Effector memory CD8-positive, alpha-beta T cell (primary cell): ENCODE results near the gene RAB11FIP3.

Experiments used
- ATAC-seq: fragments of 150-1000 bp; cut with Tn5 transposase; replicated peaks from 2 replicates; pipeline ENCODE4 v1.10.0; 2021; ENCODE audit warnings: mild to moderate bottlenecking, moderate library complexity
- DNase-seq, 3 experiments: peaks; one replicate each; pipeline ENCODE4 v3.0.0; 2021
- H3K27ac Mint-ChIP-seq, 2 donors: one replicate each; pipeline ENCODE4 v1.8.0; 2022; ENCODE audit warnings: mild to moderate bottlenecking in 2 of 2, mixed read lengths in 2 of 2, moderate library complexity in 2 of 2
- H3K27me3 Mint-ChIP-seq, 2 donors: one replicate each; pipeline ENCODE4 v1.8.0; 2022; ENCODE audit warnings: mixed read lengths in 2 of 2
- H3K36me3 Mint-ChIP-seq: one replicate; pipeline ENCODE4 v1.8.0; 2022; ENCODE audit warnings: mild to moderate bottlenecking, moderate library complexity, mixed read lengths; ENCODE audit not compliant: insufficient read depth
- H3K4me1 Mint-ChIP-seq, 2 donors: one replicate each; pipeline ENCODE4 v1.8.0; 2022; ENCODE audit warnings: low read depth in 2 of 2, mixed read lengths in 2 of 2
- H3K4me3 Mint-ChIP-seq, 2 donors: one replicate each; pipeline ENCODE4 v1.8.0; 2022; ENCODE audit warnings: mild to moderate bottlenecking in 2 of 2, mixed read lengths in 2 of 2, moderate library complexity in 2 of 2
- H3K9me3 Mint-ChIP-seq, 2 donors: one replicate each; pipeline ENCODE4 v1.8.0; 2022; ENCODE audit warnings: mixed read lengths in 2 of 2

The RAB11FIP3 gene

DNA sequence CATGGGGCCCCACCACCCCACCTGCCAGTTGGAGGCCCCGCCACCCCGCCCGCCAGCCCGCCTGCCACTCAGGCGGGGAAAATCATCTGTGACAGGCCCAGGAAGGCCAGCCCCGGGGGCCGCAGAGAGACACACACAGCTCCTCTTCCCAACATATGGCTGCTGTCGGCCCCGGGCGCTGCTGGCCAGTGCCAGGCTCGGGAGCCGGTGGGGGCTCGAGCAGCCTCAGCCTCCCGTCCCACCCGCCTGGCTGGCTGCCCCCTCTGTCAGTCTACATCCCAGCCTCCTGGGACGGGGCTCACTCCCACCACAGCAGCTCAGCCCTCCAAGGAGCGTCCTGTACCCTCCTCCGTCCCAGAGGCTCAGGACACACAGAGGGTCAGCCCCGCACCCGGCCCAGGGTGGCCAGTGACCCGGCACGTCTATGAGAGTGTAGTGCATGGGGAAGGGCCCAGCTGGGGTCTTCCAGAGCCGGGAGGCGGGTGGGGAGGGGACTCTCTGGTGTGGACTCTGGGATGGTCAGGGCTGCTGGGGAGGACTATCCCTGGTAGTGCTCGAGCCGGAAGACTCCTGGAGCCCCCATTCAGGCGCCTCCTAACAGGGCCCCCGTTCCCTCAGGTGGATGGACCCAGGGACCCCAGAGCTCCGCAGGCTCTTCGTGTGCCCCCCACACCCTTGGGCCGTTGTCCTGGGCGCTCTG is 131.2 kb downstream of the RAB11FIP3 start:
- Mint-ChIP-seq H3K27me3 (peaks cover 5 to 26% of the 10 kb centered on the region in 2 donors), H3K9me3 (no peaks in the 10 kb centered on the region), H3K4me3 (no peak overlapping the region), H3K27ac (no peak overlapping the region), H3K36me3 (peaks cover 3% of the 10 kb centered on the region), H3K4me1 (peaks cover 0 to 5% of the 10 kb centered on the region in 2 donors)
- DNase-seq: no peak
- ATAC-seq: no peak

DNA sequence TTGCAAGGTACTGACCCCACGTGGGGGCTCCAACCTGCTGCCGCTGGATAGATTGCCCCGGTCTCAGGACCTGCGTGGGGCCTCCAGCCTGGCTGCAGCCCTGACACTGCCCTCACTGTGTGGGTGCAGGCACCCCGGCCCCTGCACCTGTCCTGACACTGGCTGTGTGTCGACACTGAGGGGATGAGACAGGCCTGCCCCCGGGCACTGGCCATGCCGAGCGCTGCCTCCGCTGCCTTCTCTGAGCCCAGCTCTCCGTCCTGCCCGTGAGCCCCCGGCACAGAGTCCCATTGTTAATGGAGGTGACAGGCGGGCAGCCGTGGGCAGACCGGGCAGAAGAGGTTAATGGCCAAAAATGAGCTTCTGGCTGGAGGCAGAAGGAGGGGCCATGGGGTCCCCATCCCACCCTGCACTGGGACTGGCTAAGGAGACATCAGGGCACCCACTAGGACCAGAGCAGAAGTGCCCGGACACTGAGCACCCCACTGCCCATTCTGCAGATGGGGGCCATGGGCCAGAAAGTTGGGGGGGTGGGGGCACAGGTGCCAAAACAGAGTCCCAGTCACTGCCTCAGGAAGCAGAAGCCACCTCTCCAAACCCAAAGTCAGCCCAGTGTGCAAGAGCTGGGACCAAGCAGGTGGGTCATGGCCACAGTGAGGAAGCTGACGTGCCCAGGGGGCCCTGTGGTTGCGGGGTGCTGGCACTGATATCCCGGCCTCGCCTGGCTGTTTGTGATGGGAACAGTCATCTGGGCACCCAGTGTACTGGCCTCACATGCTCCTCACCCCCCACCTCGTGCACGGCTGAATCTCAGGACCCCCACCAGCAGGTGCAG is 132.2 kb downstream of the RAB11FIP3 start:
- H3K27me3 Mint-ChIP-seq: peaks cover 5 to 26% of the 10 kb centered on the region in 2 donors
- H3K9me3 Mint-ChIP-seq: no peaks in the 10 kb centered on the region
- H3K27ac Mint-ChIP-seq: no peak overlapping the region
- no peak overlapping the region for H3K4me3 Mint-ChIP-seq
- no peak for ATAC-seq
- no peak for DNase-seq
- H3K4me1 Mint-ChIP-seq: peaks cover 0 to 5% of the 10 kb centered on the region in 2 donors
- peaks cover 3% of the 10 kb centered on the region for H3K36me3 Mint-ChIP-seq

DNA sequence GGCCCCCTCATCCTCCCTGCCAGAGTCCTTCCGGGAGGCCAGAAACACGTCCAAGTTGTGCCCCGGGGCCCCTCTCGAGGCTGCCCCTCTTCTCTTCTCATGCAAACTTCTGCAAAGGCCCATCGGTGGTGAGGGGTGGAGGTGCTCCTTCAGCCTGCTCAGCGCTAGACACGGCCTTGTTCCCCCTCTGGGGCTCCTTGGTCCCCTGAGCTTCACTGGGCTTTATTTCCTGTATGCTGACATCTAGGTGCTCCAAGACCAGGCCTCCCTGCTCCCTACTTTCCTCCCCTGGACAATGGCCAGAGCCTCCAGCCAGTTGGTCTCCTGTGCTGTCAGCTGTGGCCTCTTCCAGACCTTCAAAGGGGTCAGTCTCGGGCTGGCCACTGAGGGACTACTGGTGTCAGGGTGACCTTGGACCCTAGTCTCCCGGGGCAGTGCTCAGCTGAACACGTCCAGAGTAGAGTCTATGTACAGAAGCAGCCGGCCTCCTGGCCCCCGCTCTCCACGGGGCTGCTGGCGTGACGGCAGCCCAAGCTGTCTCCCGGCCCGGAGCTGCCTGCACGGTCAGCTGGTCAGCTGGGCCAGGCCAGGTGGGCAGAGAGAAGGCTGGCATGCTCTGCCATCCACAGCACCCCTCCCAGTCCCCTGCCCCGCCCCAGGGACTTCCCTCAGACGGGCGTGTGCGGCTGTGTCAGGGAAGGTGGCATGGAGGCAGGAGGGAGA is 133.0 kb downstream of the RAB11FIP3 start:
- Mint-ChIP-seq H3K36me3 (peaks cover 3% of the 10 kb centered on the region), H3K4me1 (peaks cover 0 to 5% of the 10 kb centered on the region in 2 donors), H3K9me3 (no peaks in the 10 kb centered on the region), H3K27me3 (peaks cover 5 to 26% of the 10 kb centered on the region in 2 donors), H3K27ac (no peak overlapping the region), H3K4me3 (no peak overlapping the region)
- ATAC-seq: no peak
- DNase-seq: no peak

DNA sequence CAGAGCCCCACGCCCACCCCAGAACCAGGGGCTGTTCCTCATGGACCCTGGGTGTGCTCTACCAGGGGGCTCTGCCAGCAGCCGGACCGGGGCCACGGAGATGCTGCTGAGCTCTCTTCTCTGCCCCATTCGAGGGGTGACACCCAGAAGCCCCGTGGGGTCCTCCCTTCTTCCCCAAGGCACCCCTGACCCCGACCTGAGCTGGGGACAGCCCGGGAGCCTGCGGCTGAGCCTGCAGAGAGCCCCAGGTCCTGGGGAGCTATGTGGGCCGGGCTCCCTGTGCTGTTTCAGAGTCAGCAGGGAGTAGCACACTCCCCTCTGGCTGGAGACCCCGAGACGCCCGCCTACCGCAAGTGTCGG is 133.6 kb downstream of the RAB11FIP3 start:
- Mint-ChIP-seq H3K4me3 (no peak overlapping the region), H3K36me3 (peaks cover 3% of the 10 kb centered on the region), H3K27ac (no peak overlapping the region), H3K9me3 (no peaks in the 10 kb centered on the region), H3K4me1 (peaks cover 0 to 5% of the 10 kb centered on the region in 2 donors), H3K27me3 (peaks cover 5 to 26% of the 10 kb centered on the region in 2 donors)
- ATAC-seq (no peak), DNase-seq (no peak)

DNA sequence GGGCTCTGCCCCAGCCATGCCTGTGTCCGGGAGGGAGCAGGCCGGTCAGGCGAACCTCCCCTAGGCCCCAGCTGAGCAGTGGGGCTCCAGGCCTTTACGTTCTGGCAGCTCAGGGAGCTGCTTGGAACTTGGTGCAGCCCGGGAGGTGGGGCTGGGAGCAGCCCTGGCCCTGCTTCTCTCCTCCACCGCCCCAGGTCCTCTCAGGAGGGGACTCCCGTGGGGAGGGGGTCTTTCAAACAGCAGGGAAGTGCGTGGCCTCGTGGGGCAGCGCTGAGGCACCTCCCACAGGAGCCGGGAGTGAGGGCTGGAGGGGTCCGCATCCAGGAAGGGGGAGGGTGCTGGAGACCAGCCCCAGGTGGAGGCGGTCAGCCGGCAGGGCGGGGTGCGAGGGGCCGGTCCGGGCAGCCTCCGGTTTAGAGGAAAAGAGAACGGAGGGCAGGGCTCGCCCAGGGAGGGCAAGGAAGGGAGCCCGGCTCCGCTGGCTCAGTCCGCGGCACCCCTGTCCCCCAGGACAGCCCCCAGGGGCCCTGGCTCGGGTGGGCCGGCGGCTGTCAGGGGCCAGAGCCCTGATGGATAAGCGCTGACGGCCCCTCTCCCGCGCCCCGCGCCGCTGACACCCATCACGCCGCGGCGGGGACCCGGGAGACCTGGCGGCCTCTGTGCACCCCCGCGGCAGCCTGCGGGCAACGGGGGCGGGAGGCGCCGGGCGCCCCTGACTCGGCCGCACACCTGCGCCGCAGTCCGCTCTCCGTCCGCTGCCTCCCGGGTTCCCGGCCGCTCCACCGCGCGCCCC is 134.2 kb downstream of the RAB11FIP3 start:
- no peak for ATAC-seq
- Mint-ChIP-seq H3K4me1 (peaks cover 0 to 2% of the 10 kb centered on the region in 2 donors), H3K36me3 (no peaks in the 10 kb centered on the region), H3K9me3 (no peaks in the 10 kb centered on the region), H3K27ac (no peak overlapping the region), H3K27me3 (peaks cover 5 to 26% of the 10 kb centered on the region in 2 donors), H3K4me3 (peak overlapping the region; percentile 41 to 48)
- DNase-seq: no peak

DNA sequence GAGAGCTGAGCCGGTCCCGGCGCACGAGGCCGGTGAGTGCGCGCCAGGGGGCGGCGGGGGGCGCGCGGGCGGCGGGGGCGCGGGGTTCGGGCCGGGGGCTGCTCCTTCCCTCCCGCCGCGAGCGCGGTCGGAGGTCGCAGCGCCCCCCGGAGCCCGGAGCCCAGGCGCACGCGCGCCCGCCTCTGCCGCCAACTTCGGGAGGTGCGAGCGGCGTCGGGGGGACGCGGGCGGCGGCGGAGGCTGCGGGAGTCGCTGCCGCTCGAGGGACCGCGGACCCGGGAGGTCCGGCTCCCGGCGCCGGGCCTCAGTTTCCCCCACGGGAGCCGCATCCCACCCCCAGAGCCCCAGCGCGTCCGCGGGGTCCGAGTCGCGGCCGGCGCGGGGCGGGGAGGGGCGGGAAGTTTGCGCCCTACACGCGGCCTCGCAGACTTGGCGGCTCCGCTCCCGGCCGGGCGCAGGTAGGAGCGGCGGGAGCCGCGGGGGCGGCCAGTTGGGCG is 134.8 kb downstream of the RAB11FIP3 start, which contains the start of gene PRR35:
Gene PRR35 (plus strand): TSS at position 191 of the 497 bp plus-strand sequence. CDS start 2,901 bp downstream, outside the sequence.
- no peak for ATAC-seq
- H3K27ac Mint-ChIP-seq: no peak within 1 kb of the TSS
- H3K4me3 Mint-ChIP-seq: peak within 1 kb of the TSS; percentile 41 to 48

DNA sequence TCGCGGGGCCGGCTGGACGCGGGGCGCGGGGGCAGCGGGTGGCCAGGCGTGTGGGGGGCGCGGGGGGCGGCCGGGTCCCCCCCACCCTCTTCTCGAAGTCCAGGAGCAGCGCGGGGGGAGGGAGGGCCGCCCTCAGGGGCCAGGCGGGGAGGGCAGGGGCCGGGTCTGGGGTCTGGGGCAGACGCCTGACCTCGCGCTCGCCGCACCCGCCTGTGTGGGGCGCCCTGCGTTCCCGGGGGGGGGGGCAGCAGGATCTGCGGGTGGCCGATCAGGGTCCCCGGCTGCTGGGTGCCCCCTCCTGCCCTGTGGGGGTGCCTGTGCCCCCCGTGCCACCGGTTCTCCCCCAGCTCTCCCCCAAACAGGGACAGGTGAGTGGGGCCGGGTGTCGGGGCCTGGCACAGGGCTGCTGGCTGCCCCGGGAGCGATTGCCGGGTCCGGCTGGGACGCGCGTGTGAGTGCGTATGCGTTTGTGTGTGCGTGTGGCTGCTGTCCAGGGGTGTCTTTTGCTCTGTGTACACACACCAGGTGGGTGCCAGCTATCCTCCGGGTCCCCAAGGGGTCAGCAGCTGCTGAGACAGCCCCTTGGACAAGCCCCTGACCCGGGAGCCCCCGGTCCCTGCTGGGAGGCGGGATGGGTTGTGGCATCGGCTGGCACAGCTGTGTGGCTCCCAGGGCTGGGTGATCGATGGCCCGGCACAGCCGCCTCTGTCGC is 135.4 kb downstream of the RAB11FIP3 start:
- Mint-ChIP-seq H3K4me3 (no peak overlapping the region), H3K27ac (no peak overlapping the region), H3K9me3 (no peaks in the 10 kb centered on the region), H3K36me3 (no peaks in the 10 kb centered on the region), H3K27me3 (peaks cover 5 to 26% of the 10 kb centered on the region in 2 donors), H3K4me1 (peaks cover 0 to 2% of the 10 kb centered on the region in 2 donors)
- no peak for DNase-seq
- no peak for ATAC-seq

More for the DNA sequence above, 134.8 kb downstream of the RAB11FIP3 start, which contains the start of gene PRR35:
- no peak for DNase-seq
- Mint-ChIP-seq H3K9me3 (no peaks in the 10 kb centered on the region), H3K36me3 (no peaks in the 10 kb centered on the region), H3K27me3 (peaks cover 5 to 26% of the 10 kb centered on the region in 2 donors), H3K4me1 (peaks cover 0 to 2% of the 10 kb centered on the region in 2 donors)

DNA sequence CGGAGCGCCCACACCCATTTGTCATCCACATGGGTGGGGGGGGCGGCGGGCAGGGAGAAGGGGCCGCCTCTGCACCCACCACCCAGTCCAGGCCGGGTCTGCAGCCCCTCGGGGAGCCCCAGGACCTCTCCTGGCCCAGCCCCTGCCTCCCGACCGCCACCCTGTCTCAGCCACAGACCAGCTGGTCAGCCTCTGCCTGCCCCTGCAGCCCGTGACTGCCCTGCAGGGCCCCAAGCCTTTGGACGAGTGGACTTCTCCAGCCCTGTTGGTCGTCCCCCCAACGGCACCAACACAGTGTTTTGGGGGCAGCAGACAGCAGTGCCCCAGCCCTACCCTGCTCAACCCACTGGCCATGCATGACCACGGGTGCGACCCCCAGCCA is 136.0 kb downstream of the RAB11FIP3 start:
- ATAC-seq (no peak), DNase-seq (no peak)
- H3K4me1 Mint-ChIP-seq: peaks cover 0 to 3% of the 10 kb centered on the region in 2 donors
- no peaks in the 10 kb centered on the region for H3K9me3 Mint-ChIP-seq
- H3K4me3 Mint-ChIP-seq: no peak overlapping the region
- peaks cover 5 to 26% of the 10 kb centered on the region in 2 donors for H3K27me3 Mint-ChIP-seq
- no peak overlapping the region for H3K27ac Mint-ChIP-seq
- no peaks in the 10 kb centered on the region for H3K36me3 Mint-ChIP-seq

DNA sequence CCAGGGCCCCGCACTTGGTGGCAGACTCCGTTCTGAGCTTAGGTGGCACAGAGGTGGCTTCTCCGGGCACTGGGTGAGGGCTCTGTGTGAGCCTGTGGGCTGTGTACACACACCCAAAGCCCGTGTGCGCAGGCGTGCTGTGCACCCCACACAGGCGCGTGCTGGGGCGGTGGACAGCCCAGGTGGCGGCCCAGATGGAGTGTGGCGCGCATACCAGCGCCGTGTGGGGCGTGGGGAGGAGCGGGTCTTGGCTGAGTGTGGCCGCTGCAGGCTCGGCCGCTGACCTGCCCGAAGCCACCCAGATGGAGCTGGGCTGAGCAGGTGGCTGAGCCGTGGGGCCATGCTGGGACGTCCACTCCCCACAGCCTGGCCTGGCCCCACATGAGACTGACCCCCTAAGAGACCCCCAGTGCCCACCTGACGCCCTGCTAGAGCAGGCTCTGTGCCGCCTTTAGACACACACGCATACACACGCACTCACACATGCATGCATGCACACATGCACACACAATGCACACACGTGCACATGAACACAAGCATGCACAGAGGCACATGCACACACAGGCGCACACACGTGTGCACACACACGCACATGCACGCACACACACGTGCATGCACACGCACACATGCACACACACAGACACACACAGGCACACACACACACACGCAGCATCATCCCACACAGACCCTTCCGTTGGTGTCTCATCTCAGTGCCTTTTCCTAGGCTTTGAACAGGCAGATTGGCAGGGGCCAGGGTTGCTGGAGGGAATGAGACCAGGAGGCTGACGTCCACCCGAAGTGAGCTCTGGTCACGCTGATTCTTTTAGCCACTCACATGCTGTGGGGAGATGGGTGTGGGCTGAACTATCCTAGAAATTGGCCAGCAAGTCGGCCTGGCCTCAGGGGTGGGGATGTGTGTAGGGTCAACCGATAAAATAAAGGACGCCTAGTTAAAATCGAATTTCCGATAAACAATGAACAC is 136.8 kb downstream of the RAB11FIP3 start:
- H3K4me3 Mint-ChIP-seq: no peak overlapping the region
- H3K27me3 Mint-ChIP-seq: peaks cover 5 to 23% of the 10 kb centered on the region in 2 donors
- ATAC-seq: no peak
- no peak for DNase-seq
- no peaks in the 10 kb centered on the region for H3K36me3 Mint-ChIP-seq
- no peaks in the 10 kb centered on the region for H3K9me3 Mint-ChIP-seq
- H3K27ac Mint-ChIP-seq: no peak overlapping the region
- H3K4me1 Mint-ChIP-seq: peaks cover 0 to 11% of the 10 kb centered on the region in 2 donors

DNA sequence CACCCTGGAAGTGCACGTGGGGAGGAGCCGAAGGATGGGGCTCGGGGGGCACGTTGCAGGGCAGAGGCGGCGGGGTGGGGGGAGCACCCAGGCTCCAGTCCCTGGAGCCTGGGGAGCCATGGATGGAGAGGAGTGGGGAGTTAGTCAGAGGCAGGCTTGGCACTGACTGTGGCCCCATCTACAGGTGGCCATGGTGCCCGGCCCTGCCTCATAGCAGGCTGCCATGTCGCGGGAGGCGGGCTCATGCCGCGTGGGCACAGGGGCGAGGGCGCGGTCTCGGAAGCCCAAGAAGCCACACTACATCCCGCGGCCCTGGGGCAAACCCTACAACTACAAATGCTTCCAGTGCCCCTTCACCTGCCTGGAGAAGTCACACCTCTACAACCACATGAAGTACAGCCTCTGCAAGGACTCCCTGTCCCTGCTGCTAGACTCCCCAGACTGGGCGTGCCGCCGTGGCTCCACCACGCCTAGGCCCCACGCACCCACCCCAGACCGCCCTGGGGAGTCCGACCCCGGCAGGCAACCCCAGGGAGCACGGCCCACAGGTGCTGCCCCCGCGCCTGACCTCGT is 137.7 kb downstream of the RAB11FIP3 start:
- Mint-ChIP-seq H3K9me3 (no peaks in the 10 kb centered on the region), H3K36me3 (no peaks in the 10 kb centered on the region), H3K27me3 (peaks cover 5 to 14% of the 10 kb centered on the region in 2 donors), H3K27ac (no peak overlapping the region), H3K4me1 (peaks cover 0 to 11% of the 10 kb centered on the region in 2 donors), H3K4me3 (no peak overlapping the region)
- DNase-seq (no peak), ATAC-seq (no peak)

DNA sequence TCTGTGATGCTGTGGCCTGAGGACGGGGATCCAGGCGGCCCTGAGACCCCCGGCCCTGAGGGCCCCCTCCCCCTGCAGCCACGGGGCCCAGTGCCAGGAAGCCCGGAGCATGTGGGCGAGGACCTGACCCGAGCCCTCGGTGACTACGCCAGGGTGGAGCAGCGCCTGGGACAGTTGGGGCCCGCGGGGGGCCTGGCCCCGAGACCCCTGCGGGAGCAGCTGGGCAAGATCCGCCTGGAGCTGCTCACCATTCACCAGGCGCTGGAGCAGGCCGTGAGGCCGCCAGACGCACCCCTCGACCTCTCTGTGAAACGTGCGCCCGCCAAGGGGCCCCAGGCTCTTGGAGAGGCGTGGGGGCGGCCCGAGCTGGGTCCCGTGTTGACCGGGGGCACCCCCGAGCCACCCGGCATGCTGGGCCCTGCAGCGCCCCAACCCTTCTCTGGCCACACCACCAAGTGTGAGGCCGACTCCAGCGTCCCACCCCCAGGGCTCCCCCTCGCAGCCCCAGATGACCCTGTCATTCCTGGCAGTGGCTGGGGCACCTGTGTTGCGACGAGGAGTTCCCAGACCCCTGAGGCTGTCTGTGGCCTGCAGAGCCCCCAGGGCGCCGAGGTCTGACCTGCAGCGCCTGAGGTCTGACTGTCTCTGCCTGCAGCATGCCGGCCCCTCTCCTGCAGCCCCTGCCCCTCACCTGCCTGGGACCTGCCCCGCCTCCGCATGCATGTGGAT is 139.4 kb downstream of the RAB11FIP3 start:
- H3K9me3 Mint-ChIP-seq: no peaks in the 10 kb centered on the region
- no peak overlapping the region for H3K27ac Mint-ChIP-seq
- no peak for DNase-seq
- H3K4me3 Mint-ChIP-seq: no peak overlapping the region
- peaks cover 8 to 16% of the 10 kb centered on the region in 2 donors for H3K4me1 Mint-ChIP-seq
- ATAC-seq: no peak
- H3K36me3 Mint-ChIP-seq: peaks cover 8% of the 10 kb centered on the region
- H3K27me3 Mint-ChIP-seq: no peaks in the 10 kb centered on the region
